SK-N-SH (cell line): ENCODE measurements around the gene MRPL10. TPM values are rescaled to one million over a fixed set of nuclear protein-coding genes. Genes with fewer than 3 reads are reported as not detected.

Experiments
- CTCF ChIA-PET: fragments of 300-600, 350-600 bp; formaldehyde crosslinking; extraction: SDS; loops from one replicate; lab custom pipeline; 2021; lab: Yijun Ruan, JAX
- POLR2A ChIA-PET: fragments of 350-600 bp; sonication (Branson Sonifier 250); formaldehyde crosslinking; extraction: SDS; loops from one replicate; lab custom pipeline; 2020; ENCODE audit warnings: antibody characterized with exemption, inconsistent platforms; lab: Yijun Ruan, JAX
- DNase-seq: peaks from one replicate; pipeline ENCODE4 v3.0.0; 2012
- H2AFZ ChIP-seq: fragments of 200-600 bp; sonication (generic); 2 replicates; pipeline ENCODE4 v1.8.1; 2016; ENCODE audit warnings: antibody characterized with exemption, mild to moderate bottlenecking, low read depth
- H3F3A ChIP-seq: fragments of 200-600 bp; sonication (generic); replicated peaks from 2 replicates; pipeline ENCODE3; 2016; ENCODE audit warnings: antibody characterized with exemption, mild to moderate bottlenecking; ENCODE audit not compliant: insufficient read depth
- H3K27ac ChIP-seq, 2 experiments: fragments of 200-500 bp in 1 of 2; fragments of 200-600 bp in 1 of 2; sonication (Bioruptor generic) in 1 of 2; sonication (generic), shearing (Covaris generic) in 1 of 2; 2 replicates each; pipeline versions ENCODE4 v1.5.1 to v1.6.1; 2014 to 2016; ENCODE audit warnings: low read depth in 2 of 2, inconsistent platforms in 1 of 2, low read length in 1 of 2, mild to moderate bottlenecking in 1 of 2, mixed read lengths in 1 of 2
- H3K27me3 ChIP-seq: fragments of 200-600 bp; sonication (generic), shearing (Covaris generic); 2 replicates; pipeline ENCODE4 v1.6.1; 2016; ENCODE audit warnings: mixed run types; ENCODE audit not compliant: insufficient read depth
- H3K36me3 ChIP-seq, 2 experiments: fragments of 200-500 bp in 1 of 2; fragments of 200-600 bp in 1 of 2; sonication (Bioruptor generic) in 1 of 2; sonication (generic) in 1 of 2; replicated peaks in 1 of 2; 2 replicates each; pipeline versions ENCODE3 to v1.5.1; 2014 to 2016; ENCODE audit warnings: low read length in 1 of 2, mild to moderate bottlenecking in 1 of 2; ENCODE audit not compliant: insufficient read depth in 2 of 2, control insufficient read depth in 1 of 2
- H3K4me1 ChIP-seq, 2 experiments: fragments of 200-500 bp in 1 of 2; fragments of 200-600 bp in 1 of 2; sonication (Bioruptor generic) in 1 of 2; sonication (generic), shearing (Covaris generic) in 1 of 2; 2 replicates each; pipeline versions ENCODE4 v1.5.1 to v1.6.1; 2014 to 2016; ENCODE audit warnings: low read depth in 1 of 2, low read length in 1 of 2, mixed run types in 1 of 2; ENCODE audit not compliant: insufficient read depth in 2 of 2, control insufficient read depth in 1 of 2
- H3K4me2 ChIP-seq: fragments of 200-600 bp; sonication (generic), shearing (Covaris generic); 2 replicates; pipeline ENCODE4 v1.6.1; 2017; ENCODE audit warnings: mixed run types
- H3K4me3 ChIP-seq, 2 experiments: fragments of 200-500 bp in 1 of 2; fragments of 200-600 bp in 1 of 2; sonication (Bioruptor generic) in 1 of 2; sonication (generic), shearing (Covaris generic) in 1 of 2; 2 replicates each; pipeline versions ENCODE4 v1.5.1 to v1.8.1; 2014 to 2016; ENCODE audit warnings: low read depth in 2 of 2, inconsistent platforms in 1 of 2, low read length in 1 of 2, mild to moderate bottlenecking in 1 of 2, mixed read lengths in 1 of 2, moderate library complexity in 1 of 2
- H3K79me2 ChIP-seq: fragments of 200-600 bp; sonication (generic); 2 replicates; pipeline ENCODE4 v1.8.1; 2017; ENCODE audit warnings: mild to moderate bottlenecking; ENCODE audit not compliant: insufficient read depth
- H3K9ac ChIP-seq: fragments of 200-600 bp; sonication (generic); 2 replicates; pipeline ENCODE4 v1.6.1; 2017; ENCODE audit warnings: mixed run types
- H3K9me2 ChIP-seq: fragments of 200-600 bp; sonication (generic); 2 replicates; pipeline ENCODE4 v1.6.1; 2017; ENCODE audit warnings: mixed run types
- H3K9me3 ChIP-seq: fragments of 200-600 bp; sonication (generic); 2 replicates; pipeline ENCODE4 v1.6.1; 2017; ENCODE audit warnings: mixed run types, mild to moderate bottlenecking, moderate library complexity
- H4K20me1 ChIP-seq: fragments of 200-600 bp; sonication (generic); 2 replicates; pipeline ENCODE4 v1.6.1; 2017; ENCODE audit warnings: mild to moderate bottlenecking, mixed run types; ENCODE audit not compliant: insufficient read depth
- EZH2phosphoT487 ChIP-seq: fragments of 200-600 bp; sonication (generic); IDR thresholded peaks from 2 replicates; pipeline ENCODE4 v1.6.1; 2017; ENCODE audit warnings: low read depth, mixed run types, mild to moderate bottlenecking, antibody characterized with exemption, moderate library complexity, borderline replicate concordance
- GATA2 ChIP-seq: sonication (generic); formaldehyde crosslinking; IDR thresholded peaks from 2 replicates; pipeline ENCODE4 v1.5.0; 2020; ENCODE audit warnings: mild to moderate bottlenecking, missing genetic modification reagents
- NFIC ChIP-seq: IDR thresholded peaks from 2 replicates; pipeline ENCODE4 v1.4.0; 2012; ENCODE audit warnings: borderline replicate concordance
- NRF1 ChIP-seq: IDR thresholded peaks from 2 replicates; pipeline ENCODE4 v1.6.1; 2012; ENCODE audit warnings: low read depth, mild to moderate bottlenecking, low read length
- RAD21 ChIP-seq: IDR thresholded peaks from 2 replicates; pipeline ENCODE4 v1.6.1; 2012; ENCODE audit warnings: mild to moderate bottlenecking, low read length
- TAF1 ChIP-seq: IDR thresholded peaks from 2 replicates; pipeline ENCODE4 v1.6.1; 2012; ENCODE audit warnings: low read depth, mild to moderate bottlenecking, low read length, moderate library complexity, borderline replicate concordance
- WGBS: methylation state at CpG from one replicate; pipeline ENCODE4 v1.1.6; 2017; ENCODE audit warnings: low lambda C conversion rate; 5-methylcytosine and 5-hydroxymethylcytosine counted together
- polyA plus RNA-seq, 3 experiments: library from polyadenylated mRNA; depleted of rRNA; stranded (reverse); fragments of >200 nt; gene quantifications; 2 replicates each; pipeline ENCODE4 v1.2.3, GENCODE V29; 2012
- TF ChIP-seq, protein P1 (sequence below): IDR thresholded peaks from 2 replicates; pipeline ENCODE4 v1.6.1; 2012; ENCODE audit warnings: mild to moderate bottlenecking, low read depth, low read length, moderate library complexity
- TF ChIP-seq, protein P2 (sequence below): fragments of 150-350 bp; IDR thresholded peaks from 2 replicates; pipeline ENCODE4 v1.6.1; 2016; ENCODE audit warnings: mild to moderate bottlenecking, low read depth, low read length

The MRPL10 gene
- polyA plus RNA-seq, 1 of the 3 experiments (the other 2 are of a cell fraction): 136 TPM

DNA sequence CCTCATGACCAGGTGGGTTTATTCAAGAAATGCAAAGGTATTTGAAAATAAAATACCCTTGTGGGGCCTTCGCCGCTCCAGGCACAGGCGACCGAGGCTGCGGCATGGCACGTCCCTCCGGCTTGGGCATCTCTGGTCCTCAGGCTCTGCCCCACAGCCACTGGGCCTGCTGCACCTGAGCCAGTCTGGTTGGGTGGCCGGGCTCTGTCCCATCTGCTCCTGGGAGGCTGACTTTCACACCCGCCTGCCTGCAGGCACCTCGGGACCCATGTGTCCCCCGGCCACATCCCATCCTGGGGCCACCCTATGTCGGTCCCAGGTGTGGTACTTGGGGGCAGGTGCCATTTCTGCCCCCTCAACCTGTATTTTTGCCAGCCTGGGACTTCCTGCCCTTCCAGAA is 30.7 kb downstream of the MRPL10 start:
- no peak overlapping the region for H2AFZ ChIP-seq
- WGBS: 70% methylated on average over 12 of the region's 12 CpGs
- POLR2A ChIA-PET: no interaction called here
- no peaks in the 10 kb centered on the region for H3F3A ChIP-seq
- H4K20me1 ChIP-seq: no peaks in the 10 kb centered on the region
- H3K79me2 ChIP-seq: no peaks in the 10 kb centered on the region
- TF ChIP-seq RAD21 (no peak), TAF1 (no peak), NRF1 (no peak), EZH2phosphoT487 (no peak), NFIC (no peak)
- TF ChIP-seq, protein P1, sequence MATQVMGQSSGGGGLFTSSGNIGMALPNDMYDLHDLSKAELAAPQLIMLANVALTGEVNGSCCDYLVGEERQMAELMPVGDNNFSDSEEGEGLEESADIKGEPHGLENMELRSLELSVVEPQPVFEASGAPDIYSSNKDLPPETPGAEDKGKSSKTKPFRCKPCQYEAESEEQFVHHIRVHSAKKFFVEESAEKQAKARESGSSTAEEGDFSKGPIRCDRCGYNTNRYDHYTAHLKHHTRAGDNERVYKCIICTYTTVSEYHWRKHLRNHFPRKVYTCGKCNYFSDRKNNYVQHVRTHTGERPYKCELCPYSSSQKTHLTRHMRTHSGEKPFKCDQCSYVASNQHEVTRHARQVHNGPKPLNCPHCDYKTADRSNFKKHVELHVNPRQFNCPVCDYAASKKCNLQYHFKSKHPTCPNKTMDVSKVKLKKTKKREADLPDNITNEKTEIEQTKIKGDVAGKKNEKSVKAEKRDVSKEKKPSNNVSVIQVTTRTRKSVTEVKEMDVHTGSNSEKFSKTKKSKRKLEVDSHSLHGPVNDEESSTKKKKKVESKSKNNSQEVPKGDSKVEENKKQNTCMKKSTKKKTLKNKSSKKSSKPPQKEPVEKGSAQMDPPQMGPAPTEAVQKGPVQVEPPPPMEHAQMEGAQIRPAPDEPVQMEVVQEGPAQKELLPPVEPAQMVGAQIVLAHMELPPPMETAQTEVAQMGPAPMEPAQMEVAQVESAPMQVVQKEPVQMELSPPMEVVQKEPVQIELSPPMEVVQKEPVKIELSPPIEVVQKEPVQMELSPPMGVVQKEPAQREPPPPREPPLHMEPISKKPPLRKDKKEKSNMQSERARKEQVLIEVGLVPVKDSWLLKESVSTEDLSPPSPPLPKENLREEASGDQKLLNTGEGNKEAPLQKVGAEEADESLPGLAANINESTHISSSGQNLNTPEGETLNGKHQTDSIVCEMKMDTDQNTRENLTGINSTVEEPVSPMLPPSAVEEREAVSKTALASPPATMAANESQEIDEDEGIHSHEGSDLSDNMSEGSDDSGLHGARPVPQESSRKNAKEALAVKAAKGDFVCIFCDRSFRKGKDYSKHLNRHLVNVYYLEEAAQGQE: no peak
- TF ChIP-seq, protein P2, sequence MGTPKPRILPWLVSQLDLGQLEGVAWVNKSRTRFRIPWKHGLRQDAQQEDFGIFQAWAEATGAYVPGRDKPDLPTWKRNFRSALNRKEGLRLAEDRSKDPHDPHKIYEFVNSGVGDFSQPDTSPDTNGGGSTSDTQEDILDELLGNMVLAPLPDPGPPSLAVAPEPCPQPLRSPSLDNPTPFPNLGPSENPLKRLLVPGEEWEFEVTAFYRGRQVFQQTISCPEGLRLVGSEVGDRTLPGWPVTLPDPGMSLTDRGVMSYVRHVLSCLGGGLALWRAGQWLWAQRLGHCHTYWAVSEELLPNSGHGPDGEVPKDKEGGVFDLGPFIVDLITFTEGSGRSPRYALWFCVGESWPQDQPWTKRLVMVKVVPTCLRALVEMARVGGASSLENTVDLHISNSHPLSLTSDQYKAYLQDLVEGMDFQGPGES: no peak
- no peak overlapping the region for H3K4me2 ChIP-seq
- no peaks in the 10 kb centered on the region for H3K36me3 ChIP-seq
- no peaks in the 10 kb centered on the region for H3K9me2 ChIP-seq
- CTCF ChIA-PET: interaction anchor here (1.3 to 5.2 kb wide), 15 partner anchors 7 to 185 kb away, joined by 3 to 88 read pairs (median 11); partner anchors contain the start of genes SCRN2 and TBX21
- no peak overlapping the region for H3K9ac ChIP-seq
- no peak overlapping the region for H3K27ac ChIP-seq
- peak; percentile 22 for DNase-seq
- no peaks in the 10 kb centered on the region for H3K9me3 ChIP-seq
- no peak overlapping the region for H3K4me3 ChIP-seq
- H3K27me3 ChIP-seq: peaks cover 19% of the 10 kb centered on the region
- H3K4me1 ChIP-seq: no peaks in the 10 kb centered on the region

DNA sequence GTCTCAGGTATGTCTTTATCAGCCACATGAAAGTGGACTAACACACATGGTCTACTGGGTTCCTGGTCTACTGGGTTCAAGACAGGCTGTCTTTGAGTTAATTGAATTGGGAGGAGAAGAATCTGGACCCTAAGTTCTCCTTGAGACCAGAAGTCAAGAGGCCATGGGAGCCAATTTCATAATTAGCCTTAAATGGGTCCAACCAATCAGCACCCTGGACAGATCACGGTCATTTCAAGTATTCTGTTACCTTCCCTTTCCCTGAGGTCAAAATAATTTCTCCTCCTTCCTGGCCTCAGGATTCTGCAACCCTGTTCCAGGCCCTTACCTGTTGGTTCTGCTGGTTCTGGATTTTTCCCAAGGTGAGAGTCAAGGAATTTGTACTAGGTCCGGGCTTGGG is 33.5 kb downstream of the MRPL10 start:
- no peak for TF ChIP-seq GATA2 (CRISPR knock-in tag)
- TF ChIP-seq, protein P1: peak; percentile 96
- POLR2A ChIA-PET: no interaction called here
- DNase-seq: no peak

More for the DNA sequence above, 33.5 kb downstream of the MRPL10 start:
- Histone ChIP-seq H3K9me3 (no peaks in the 10 kb centered on the region), H3K4me2 (no peak overlapping the region), H3K4me1 (no peaks in the 10 kb centered on the region), H3K79me2 (no peaks in the 10 kb centered on the region), H3K27me3 (peaks cover 48% of the 10 kb centered on the region), H3K9ac (no peak overlapping the region), H4K20me1 (no peaks in the 10 kb centered on the region), H3K27ac (no peak overlapping the region), H3F3A (no peaks in the 10 kb centered on the region), H2AFZ (no peak overlapping the region), H3K36me3 (no peaks in the 10 kb centered on the region), H3K4me3 (no peak overlapping the region), H3K9me2 (no peaks in the 10 kb centered on the region)
- 65% methylated on average over 2 of the region's 2 CpGs for WGBS
- CTCF ChIA-PET: interaction anchor here (1.2 to 2.3 kb wide), 6 partner anchors 8 to 133 kb away, joined by 4 to 12 read pairs (median 8); no protein-coding TSS in a partner anchor
